Activated CD4-positive, alpha-beta T cell treated with anti-CD3 and anti-CD28 coated beads, Interleukin-2, Interleukin-6, amounts not matched to agents 100 ng/mL and 50 ng/mL, durations not matched to agents 16 hours and 8 hours (primary cell): Measurements from ENCODE around the gene SYNGR4.

ENCODE experiments used
- DNase-seq: peaks from one replicate; pipeline ENCODE4 v3.0.0-alpha.2; 2020

The SYNGR4 gene

DNA sequence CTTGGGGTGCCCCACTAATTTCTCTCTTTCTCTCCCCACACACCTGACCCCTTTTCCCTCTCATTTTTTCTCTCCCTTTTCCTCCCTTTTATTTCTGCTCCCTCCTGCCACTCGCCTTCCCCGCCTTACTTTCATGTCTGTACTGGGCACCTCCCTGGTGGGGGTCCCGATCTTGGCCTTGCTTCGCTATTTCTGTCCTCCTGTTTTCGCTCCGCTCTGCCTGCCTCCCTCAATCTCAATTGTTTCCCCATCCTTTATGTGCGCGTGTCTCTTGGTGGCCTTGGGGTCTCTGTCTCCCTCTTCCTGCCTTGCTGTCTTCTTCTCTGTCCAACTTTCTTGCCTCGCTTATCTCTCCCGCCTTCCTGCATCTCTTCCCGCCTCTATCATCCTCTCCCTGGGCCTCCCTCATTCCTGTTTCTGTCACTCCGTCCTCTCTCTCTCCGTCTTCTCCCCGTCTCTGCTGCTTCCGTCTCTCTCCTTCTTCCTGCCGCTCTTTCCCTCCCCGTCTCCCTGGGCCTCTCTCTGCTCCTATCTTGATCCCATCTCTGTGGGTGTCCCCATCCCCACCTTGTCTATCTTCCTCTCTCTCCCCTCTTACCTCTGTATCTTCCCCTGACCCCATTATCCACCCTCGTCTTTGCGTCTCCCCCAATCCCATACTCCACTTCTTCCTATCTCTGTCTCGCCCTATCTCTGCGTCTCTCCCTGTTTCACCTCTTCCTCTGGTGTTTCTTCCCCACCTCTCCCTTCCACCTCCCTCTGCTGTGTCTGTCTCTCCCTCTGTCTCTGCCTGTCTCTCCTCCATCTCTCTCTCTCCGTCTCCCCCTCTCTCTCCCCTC is 33.3 kb downstream of the SYNGR4 start:
- DNase-seq: no peak

DNA sequence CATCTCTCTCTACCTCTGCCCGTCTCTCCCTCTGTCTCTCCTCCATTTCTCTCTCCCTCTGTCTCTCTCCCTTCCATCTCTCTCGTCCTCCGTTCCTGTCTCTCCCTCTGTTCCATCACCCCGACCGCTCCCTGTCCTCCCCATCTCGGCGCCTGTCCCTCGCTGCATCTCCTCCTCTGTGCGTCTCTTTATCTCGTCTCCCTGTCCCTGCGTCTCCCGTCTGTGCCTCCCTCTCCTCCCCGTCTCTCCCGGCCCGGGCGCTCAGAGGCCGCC is 33.9 kb downstream of the SYNGR4 start:
- no peak for DNase-seq

DNA sequence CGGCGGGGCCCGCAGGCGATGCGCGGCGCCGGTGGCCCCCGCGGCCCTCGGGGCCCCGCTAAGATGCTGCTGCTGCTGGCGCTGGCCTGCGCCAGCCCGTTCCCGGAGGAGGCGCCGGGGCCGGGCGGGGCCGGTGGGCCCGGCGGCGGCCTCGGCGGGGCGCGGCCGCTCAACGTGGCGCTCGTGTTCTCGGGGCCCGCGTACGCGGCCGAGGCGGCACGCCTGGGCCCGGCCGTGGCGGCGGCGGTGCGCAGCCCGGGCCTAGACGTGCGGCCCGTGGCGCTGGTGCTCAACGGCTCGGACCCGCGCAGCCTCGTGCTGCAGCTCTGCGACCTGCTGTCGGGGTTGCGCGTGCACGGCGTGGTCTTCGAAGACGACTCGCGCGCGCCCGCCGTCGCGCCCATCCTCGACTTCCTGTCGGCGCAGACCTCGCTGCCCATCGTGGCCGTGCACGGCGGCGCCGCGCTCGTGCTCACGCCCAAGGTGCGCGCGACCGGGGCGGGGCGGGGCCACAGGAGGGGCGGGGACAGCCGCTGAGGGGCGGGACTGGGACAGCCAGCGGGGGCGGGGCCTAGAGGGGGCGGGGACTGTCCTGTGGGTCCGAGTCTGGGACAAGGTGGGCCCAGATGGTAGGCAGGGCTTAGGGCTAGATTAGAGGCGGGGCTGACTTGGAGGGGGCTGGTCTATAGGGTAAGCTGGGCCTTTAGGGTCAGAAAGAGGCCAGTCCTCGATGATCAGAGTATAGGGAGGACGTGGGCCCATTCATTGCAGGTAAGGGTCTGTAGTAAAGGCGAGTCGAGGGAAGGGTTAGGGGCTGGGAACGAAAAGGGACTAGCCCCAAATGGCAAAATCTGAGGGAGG is 34.4 kb downstream of the SYNGR4 start:
- peak; percentile 92 for DNase-seq

DNA sequence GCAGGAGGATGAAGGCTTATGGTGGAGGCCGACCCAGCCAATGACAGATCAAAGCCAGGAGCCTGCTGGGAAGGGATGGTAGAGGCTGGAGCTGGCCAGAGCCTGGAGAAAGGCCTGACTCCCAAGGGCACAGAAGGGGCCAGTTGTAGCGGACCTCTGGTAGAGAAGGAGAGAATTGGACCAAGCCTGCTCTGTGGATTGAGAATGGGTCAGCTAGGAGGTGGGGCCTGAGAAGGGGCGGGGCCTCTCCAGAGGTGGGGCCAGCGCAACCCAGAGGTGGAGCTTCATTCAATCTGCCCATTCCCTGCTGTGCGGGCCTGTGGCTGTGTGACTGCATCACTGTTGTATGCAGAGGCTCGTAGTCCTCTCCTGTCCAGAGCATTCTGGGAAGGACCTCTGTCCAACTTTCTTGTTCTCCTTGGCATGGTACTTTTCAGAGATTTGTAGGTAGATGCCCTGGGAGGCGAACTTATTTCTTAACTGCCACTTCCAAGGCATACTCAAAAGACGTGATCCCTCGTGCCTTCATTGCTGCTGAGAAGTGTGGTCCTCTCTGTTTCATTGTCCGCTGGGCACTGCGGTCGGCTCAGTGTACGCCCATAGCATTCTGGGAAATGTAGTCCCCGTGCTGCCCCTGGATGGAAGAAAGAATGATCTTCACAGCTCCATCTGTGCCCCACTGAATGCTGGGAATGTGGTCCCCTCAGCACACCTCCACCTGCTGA is 36.0 kb downstream of the SYNGR4 start:
- no peak for DNase-seq

DNA sequence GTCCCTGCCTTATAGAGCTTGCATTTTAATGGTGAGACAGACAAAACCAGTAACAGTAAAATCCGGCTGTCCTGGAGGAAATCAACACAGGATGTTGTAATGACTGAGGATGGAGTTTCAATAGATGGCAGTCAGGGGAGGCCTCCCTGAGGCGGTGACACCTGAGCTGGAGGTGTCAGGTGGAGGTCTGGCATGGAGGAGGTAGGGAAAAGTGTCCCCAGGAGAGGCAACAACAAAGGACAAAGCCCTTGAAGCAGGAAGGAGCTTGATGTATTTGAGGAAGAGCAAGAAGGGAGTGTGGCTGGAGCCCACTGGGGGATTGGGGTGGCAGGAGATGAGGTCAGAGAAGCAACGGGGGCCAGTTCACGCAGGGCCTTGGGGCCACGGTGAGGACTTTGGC is 37.1 kb downstream of the SYNGR4 start:
- no peak for DNase-seq

DNA sequence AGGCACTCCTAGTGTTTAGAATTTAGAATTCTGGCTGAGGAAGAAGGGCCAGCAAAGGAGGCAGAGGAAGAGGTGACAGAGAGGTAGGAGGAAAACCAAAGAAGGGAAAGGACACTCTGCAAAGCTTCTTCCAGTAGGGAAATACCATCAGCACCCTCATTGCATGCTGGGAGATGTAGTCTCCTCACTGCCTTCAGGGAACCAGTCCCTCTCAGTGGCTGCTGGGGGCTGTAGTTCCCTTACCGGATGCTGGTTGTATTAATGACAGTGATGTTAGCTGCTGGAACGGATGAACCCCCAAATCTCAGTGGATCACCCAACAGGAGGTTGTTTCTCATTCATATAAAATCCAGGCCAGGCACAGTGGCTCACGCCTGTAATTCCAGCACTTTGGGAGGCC is 39.4 kb downstream of the SYNGR4 start:
- peak; percentile 71 for DNase-seq

DNA sequence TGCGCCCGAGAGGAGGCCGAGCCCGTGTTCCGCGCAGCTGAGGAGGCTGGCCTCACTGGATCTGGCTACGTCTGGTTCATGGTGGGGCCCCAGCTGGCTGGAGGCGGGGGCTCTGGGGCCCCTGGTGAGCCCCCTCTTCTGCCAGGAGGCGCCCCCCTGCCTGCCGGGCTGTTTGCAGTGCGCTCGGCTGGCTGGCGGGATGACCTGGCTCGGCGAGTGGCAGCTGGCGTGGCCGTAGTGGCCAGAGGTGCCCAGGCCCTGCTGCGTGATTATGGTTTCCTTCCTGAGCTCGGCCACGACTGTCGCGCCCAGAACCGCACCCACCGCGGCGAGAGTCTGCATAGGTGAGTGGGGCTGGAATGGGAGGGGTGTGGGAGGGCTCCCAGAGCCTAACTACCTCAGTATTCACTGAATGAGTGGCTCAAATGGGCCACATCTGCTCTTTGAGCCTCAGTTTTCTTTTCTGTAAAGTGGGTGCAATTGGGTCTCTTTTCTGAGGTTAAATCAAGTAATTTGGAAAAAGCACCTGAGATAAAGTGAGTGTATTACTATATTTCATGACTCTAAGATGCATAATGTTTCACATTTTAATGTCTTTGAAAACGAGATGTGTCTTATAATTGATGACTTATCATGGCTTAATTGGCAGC is 41.0 kb downstream of the SYNGR4 start:
- no peak for DNase-seq

DNA sequence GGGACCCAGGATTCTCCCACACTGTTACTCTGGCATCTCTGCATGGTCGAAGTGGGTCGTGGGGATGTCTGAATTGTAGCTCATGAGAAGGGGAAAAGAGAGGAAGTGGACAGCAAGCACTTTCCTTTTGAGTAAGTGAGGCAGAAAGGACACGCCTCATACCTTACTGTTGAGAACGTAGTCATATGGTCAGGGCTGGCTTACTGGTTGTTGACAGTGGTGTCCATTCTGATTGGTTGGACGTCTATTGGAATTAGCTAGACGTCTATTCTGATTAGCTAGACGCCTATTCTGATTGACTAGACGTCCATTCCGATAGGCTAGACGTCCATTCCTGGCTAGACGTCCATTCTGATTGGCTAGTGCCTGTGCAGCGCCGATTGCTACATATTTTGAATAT is 41.7 kb downstream of the SYNGR4 start:
- DNase-seq: no peak

DNA sequence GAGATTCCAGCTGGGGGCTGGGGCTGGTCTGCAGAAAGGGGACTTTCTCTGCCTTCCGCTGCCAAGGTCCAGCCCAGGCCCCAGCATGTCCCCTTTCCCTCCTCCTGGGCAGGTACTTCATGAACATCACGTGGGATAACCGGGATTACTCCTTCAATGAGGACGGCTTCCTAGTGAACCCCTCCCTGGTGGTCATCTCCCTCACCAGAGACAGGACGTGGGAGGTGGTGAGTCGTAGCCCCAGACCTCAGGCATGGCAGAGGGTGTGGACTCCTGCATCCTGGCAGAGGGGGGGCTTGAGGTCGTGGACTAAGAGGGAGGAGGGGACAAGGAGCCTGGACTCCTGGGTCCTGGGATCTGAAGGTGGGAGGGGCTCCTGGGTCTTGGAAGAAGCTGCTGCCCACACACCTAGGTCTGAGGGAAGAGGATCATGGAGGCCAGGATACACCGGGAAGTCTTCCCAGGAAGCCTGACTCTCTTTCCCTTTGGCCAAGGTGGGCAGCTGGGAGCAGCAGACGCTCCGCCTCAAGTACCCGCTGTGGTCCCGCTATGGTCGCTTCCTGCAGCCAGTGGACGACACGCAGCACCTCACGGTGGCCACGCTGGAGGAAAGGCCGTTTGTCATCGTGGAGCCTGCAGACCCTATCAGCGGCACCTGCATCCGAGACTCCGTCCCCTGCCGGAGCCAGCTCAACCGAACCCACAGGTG is 49.9 kb downstream of the SYNGR4 start:
- no peak for DNase-seq

DNA sequence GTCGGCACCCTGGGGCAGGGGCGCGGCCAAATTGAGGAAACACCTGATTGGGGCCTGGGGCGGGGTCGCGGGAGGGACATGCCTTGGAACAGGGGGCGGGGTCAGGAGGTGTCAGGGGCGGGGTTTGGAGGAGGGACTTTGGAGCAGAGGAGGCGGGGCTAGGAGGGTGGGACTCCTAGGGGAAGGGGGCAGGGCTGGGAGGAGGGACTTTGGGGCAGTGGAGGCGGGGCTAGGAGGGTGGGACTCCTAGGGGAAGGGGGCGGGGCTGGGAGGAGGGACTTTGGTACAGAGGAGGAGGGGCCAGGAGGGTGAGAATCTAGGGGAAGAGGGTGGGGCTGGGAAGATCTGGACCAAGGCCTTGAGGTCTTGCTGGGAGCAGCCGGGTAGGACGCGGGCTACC is 51.2 kb downstream of the SYNGR4 start:
- peak; percentile 86 for DNase-seq

DNA sequence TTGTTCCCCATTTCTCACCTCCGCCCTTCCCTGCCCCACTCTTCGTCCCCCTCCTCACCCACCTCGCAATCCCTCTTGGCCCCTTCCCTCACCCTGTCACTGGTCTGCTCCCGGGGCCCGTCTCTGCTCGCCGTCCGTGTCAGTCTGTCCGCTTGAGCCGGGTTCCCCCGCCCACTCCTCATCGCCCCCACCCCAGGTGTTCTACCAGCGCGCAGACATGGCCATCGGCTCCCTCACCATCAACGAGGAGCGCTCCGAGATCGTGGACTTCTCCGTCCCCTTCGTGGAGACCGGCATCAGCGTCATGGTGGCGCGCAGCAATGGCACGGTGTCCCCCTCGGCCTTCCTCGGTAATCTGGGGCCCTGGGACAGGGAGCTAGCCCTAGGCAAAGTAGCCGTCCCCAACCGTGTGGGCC is 51.6 kb downstream of the SYNGR4 start:
- no peak for DNase-seq

DNA sequence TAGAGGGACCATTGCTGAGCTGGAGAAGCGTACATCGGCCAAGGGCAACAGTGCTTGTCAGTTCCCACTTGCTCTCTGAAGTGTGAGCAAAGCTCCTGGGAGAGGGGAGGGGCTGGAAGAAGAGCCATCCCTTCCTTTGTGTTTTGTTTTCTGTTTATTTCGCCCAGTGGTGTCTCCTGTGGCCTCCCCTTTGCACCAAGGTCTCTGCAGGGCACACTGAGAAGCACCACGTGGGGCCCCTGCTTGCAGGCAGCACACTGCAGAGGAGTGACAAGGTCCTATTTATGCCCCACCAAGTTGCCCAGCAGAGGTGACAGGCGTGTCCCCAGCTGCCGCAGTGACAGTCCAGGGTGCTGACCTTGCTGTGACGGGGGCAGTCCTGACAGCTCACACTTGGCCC is 53.3 kb downstream of the SYNGR4 start:
- DNase-seq: no peak

DNA sequence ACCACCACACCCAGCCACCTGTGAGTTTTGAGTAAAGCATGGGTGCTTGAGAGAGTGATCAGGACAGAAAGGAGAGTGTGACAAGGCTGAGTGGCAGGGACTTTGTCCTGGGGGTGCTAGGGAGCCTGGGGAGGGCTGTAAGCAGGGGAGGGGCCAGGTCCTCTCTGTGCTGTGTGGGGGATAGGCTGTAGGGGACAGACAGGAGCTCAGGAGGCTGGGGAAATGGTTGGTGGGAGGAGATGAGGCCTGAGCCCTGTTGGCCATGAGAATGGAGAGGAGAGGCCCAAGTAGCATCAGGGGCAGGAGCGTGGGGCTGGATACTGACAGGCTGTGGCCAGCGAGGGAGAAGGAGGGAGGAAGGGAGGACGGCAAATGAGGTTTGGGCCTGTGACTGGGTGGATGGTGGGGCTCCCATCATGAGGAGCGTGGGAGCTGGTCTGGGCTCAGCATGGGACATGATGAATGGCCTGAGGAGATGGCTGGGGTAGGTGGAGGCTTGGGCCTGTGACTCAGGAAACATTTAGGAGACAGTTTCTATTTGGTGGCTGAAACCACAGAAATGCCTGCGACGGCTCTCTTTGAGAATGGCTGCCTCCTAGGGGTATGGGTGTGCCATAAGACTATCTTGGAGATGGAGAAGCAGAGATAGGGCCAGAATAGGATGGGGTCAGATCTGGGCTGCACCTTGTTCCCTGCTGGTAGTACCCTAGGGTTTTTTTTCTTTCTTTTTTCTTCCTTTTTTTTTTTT is 54.3 kb downstream of the SYNGR4 start:
- peak; percentile 44 for DNase-seq

DNA sequence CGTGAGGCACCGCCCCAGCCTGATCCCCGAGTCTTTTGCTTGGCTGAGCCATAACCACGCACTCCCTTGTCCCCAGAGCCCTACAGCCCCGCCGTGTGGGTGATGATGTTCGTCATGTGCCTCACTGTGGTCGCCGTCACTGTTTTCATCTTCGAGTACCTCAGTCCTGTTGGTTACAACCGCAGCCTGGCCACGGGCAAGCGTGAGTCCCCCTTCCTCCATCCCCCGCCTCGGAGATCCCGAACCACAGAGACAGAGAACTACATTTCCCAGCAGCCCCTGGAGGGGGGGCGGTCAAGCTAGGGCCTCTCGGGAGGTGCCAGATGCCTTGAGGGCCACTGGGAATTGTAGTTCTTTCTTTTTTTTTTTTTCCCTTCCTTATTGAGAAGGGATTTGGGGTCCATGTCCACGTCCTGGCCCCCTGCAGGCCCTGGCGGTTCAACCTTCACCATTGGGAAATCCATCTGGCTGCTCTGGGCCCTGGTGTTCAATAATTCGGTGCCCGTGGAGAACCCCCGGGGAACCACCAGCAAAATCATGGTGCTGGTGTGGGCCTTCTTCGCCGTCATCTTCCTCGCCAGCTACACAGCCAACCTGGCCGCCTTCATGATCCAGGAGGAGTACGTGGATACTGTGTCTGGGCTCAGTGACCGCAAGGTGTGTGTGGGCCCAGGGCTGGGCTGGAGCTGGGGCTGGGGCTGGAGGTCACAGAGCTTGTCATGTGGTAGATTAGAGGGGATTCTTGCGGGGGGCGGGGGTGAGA is 55.2 kb downstream of the SYNGR4 start:
- DNase-seq: peak; percentile 88

DNA sequence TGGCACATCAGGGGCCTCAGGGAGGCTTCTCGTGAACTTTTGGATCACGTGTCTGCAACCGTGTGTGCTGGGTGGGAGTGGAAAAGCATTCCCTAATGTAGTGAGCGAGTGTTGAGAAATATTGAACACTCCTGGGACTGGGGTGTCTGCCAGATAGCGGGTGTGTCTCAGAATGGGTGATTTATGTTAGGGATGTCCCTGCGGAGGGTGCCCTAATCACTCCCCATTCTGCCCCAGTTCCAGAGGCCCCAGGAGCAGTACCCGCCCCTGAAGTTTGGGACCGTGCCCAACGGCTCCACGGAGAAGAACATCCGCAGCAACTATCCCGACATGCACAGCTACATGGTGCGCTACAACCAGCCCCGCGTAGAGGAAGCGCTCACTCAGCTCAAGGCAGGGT is 57.4 kb downstream of the SYNGR4 start:
- DNase-seq: no peak

DNA sequence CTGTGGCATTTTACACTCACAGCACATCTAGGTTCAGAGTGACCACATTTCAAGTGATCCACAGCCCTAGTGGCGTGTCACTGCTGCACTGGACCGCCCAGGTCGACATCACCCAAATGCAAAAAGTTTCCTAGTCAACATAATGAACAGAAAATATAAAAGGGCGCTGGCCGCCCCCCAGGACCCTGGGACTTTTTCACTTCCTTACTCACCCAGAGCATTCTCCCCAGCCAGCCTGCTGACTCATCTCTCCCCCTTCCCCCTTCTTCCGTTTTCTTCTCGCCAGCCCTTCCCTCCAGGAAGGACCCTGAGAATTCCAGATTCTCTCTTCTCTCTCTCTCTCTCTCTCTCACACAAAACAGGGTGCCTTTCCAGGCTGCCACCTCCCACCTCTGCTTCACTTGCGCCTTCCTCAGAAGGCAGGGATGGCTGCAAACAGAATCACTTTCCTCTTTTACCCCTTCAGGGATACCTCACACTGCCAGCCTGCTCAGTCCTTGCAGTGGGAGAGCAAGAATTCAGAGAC is 60.6 kb downstream of the SYNGR4 start:
- no peak for DNase-seq
